Testis (tissue), 3 donors: ENCODE results near the gene HERPUD2. TPM values are rescaled to one million over a fixed set of nuclear protein-coding genes. Genes with fewer than 3 reads are reported as not detected.
A peak's percentile ranks its signal among the peaks of the same experiment; 100 is the strongest.
"Not testable (repeated sequence)": the region's sequence is repeated elsewhere in the genome, so short reads cannot be mapped to it uniquely, and the experiment has no call there.

Experiments
- DNase-seq: peaks from one replicate; pipeline ENCODE4 v3.0.0-alpha.2; 2019
- H3K27ac ChIP-seq, 2 donors: fragments of 200-600 bp; sonication (generic); one replicate each; pipeline ENCODE4 v1.5.1; 2019
- H3K27me3 ChIP-seq: fragments of 200-600 bp; sonication (generic); one replicate; pipeline ENCODE4 v1.5.1; 2019
- H3K36me3 ChIP-seq: fragments of 200-600 bp; sonication (generic); one replicate; pipeline ENCODE4 v1.5.1; 2017; ENCODE audit warnings: low read depth; ENCODE audit errors: missing control alignments
- H3K4me1 ChIP-seq: fragments of 200-600 bp; sonication (generic); one replicate; pipeline ENCODE4 v1.5.1; 2019
- H3K4me3 ChIP-seq, 2 donors: fragments of 200-600 bp; sonication (generic); one replicate each; pipeline ENCODE4 v1.5.1; 2017 to 2019
- H3K9me3 ChIP-seq: fragments of 200-600 bp; sonication (generic); one replicate; pipeline ENCODE4 v1.5.1; 2017
- POLR2A ChIP-seq: fragments of 450-650 bp; IDR thresholded peaks from one replicate; pipeline ENCODE4 v1.6.1; 2017; ENCODE audit warnings: antibody characterized with exemption, mild to moderate bottlenecking, moderate library complexity
- WGBS, 2 donors: methylation state at CpG; one replicate each; pipeline ENCODE4 v1.1.5; 2018; 5-methylcytosine and 5-hydroxymethylcytosine counted together
- intact Hi-C: fragments of 100-400 bp; cut with DNase I; formaldehyde crosslinking; loops from one replicate; pipeline ENCODE4 v1.15.1; 2023; ENCODE audit warnings: low total_unique reads
- polyA plus RNA-seq: library from polyadenylated mRNA; stranded (reverse); fragments of 350-450 nt; fragmentation: Illumina TruSeq; extraction: RNeasy Lipid Tissue Mini Kit (QIAGEN cat#74804); gene quantifications from one replicate; pipeline ENCODE4 v1.2.3, GENCODE V29; 2014; ENCODE audit warnings: low read depth, low replicate concordance; ENCODE audit not compliant: insufficient read depth
- total RNA-seq, 2 donors: library from RNA; depleted of rRNA; stranded (reverse); fragments of >200 nt; gene quantifications; one replicate each; pipeline ENCODE4 v1.2.3, GENCODE V29; 2016
- TF ChIP-seq, protein P1 (sequence below), 3 experiments: fragments of 450-650 bp in 2 of 3; fragments of 200-600 bp in 1 of 3; sonication (generic) in 1 of 3; IDR thresholded peaks; one replicate each; pipeline ENCODE4 v1.5.1; 2016 to 2019; ENCODE audit warnings: antibody characterized with exemption in 3 of 3, mild to moderate bottlenecking in 2 of 3, moderate library complexity in 1 of 3

HERPUD2 gene
- total and polyA plus RNA-seq, 3 donors from 2014 or later: 51.7 to 78.4 (median 63.5) TPM

- H3K4me1 ChIP-seq: no peaks in the 10 kb centered on the region
- TF ChIP-seq, protein P1, sequence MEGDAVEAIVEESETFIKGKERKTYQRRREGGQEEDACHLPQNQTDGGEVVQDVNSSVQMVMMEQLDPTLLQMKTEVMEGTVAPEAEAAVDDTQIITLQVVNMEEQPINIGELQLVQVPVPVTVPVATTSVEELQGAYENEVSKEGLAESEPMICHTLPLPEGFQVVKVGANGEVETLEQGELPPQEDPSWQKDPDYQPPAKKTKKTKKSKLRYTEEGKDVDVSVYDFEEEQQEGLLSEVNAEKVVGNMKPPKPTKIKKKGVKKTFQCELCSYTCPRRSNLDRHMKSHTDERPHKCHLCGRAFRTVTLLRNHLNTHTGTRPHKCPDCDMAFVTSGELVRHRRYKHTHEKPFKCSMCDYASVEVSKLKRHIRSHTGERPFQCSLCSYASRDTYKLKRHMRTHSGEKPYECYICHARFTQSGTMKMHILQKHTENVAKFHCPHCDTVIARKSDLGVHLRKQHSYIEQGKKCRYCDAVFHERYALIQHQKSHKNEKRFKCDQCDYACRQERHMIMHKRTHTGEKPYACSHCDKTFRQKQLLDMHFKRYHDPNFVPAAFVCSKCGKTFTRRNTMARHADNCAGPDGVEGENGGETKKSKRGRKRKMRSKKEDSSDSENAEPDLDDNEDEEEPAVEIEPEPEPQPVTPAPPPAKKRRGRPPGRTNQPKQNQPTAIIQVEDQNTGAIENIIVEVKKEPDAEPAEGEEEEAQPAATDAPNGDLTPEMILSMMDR (IDR thresholded peaks at IDR 0.05): no peak
- no peak for TF ChIP-seq POLR2A
- H3K4me3 ChIP-seq: no peak overlapping the region
- 48 to 49% methylated on average over 2 of the region's 2 CpGs for WGBS, 2 donors
- H3K9me3 ChIP-seq: no peaks in the 10 kb centered on the region
- no peaks in the 10 kb centered on the region for H3K36me3 ChIP-seq
- H3K27ac ChIP-seq: no peak overlapping the region
- intact Hi-C loops: no loop called here
- DNase-seq: no peak
- H3K27me3 ChIP-seq: no peaks in the 10 kb centered on the region
These were observed 95.9 kb downstream of the HERPUD2 start for GRCh38 chr7:35599061-35599460.

GRCh38 chr7:35596061-35596460, 98.9 kb downstream of the HERPUD2 start:
- no peaks in the 10 kb centered on the region for H3K36me3 ChIP-seq
- TF ChIP-seq POLR2A: no peak
- TF ChIP-seq, protein P1 (IDR thresholded peaks at IDR 0.05): no peak
- WGBS, 2 donors: 38 to 58% methylated on average over 2 of the region's 2 CpGs
- no peaks in the 10 kb centered on the region for H3K9me3 ChIP-seq
- no peak for DNase-seq
- H3K27ac ChIP-seq: no peak overlapping the region
- no peaks in the 10 kb centered on the region for H3K27me3 ChIP-seq
- intact Hi-C loops: no loop called here
- H3K4me1 ChIP-seq: no peaks in the 10 kb centered on the region
- H3K4me3 ChIP-seq: no peak overlapping the region

- no peak overlapping the region for H3K27ac ChIP-seq
- intact Hi-C loops: no loop called here
- H3K27me3 ChIP-seq: no peaks in the 10 kb centered on the region
- peak; percentile 73 for DNase-seq
- 50 to 62% methylated on average over 8 of the region's 8 CpGs for WGBS, 2 donors
- H3K36me3 ChIP-seq: no peaks in the 10 kb centered on the region
- H3K9me3 ChIP-seq: no peaks in the 10 kb centered on the region
- H3K4me1 ChIP-seq: no peaks in the 10 kb centered on the region
- no peak for TF ChIP-seq POLR2A
- TF ChIP-seq, protein P1 (IDR thresholded peaks at IDR 0.05): peak in 2 of 3 experiments; percentile 13 to 57
- no peak overlapping the region for H3K4me3 ChIP-seq
These were observed 101.0 kb downstream of the HERPUD2 start for GRCh38 chr7:35593899-35594298.

- intact Hi-C loops: no loop called here
- no peaks in the 10 kb centered on the region for H3K36me3 ChIP-seq
- no peak overlapping the region for H3K4me3 ChIP-seq
- H3K27me3 ChIP-seq: no peaks in the 10 kb centered on the region
- no peak for DNase-seq
- H3K27ac ChIP-seq: no peak overlapping the region
- WGBS, 2 donors: 92% methylated on average over 4 of the region's 4 CpGs
- no peaks in the 10 kb centered on the region for H3K4me1 ChIP-seq
- H3K9me3 ChIP-seq: no peaks in the 10 kb centered on the region
- no peak for TF ChIP-seq POLR2A
- TF ChIP-seq, protein P1 (IDR thresholded peaks at IDR 0.05): no peak
These were observed 106.3 kb downstream of the HERPUD2 start for GRCh38 chr7:35588647-35589046.

GRCh38 chr7:35584990-35585389, 109.9 kb downstream of the HERPUD2 start:
- TF ChIP-seq, protein P1 (IDR thresholded peaks at IDR 0.05): no peak
- no peak for TF ChIP-seq POLR2A
- 47 to 58% methylated on average over 2 of the region's 2 CpGs for WGBS, 2 donors
- Histone ChIP-seq H3K36me3 (no peaks in the 10 kb centered on the region), H3K4me3 (no peak overlapping the region), H3K27me3 (no peaks in the 10 kb centered on the region), H3K9me3 (no peaks in the 10 kb centered on the region), H3K4me1 (no peaks in the 10 kb centered on the region), H3K27ac (no peak overlapping the region)
- intact Hi-C loops: no loop called here
- no peak for DNase-seq

DNA sequence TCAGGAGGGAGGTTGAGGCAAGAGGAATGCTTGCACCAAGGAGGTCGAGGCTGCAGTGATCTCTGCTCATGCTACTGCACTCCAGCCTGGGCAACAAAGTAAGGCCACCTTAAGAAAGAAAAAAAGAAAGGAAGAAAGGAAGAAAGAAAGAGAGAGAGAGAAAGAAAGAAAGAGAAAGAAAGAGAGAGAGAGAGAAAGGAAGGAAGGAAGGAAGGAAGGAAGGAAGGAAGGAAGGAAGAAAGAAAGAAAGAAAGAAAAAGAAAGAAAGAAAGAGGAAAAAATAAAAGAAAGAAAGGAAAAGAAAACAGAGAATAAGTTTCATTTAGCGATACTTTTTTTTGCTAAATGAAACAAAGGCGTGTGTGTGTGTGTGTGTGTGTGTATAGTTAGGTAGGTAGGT, 110.4 kb downstream of the HERPUD2 start:
- H3K4me1 ChIP-seq, DNase-seq, H3K4me3 ChIP-seq, H3K36me3 ChIP-seq, intact Hi-C loops, H3K9me3 ChIP-seq, H3K27ac ChIP-seq, H3K27me3 ChIP-seq: not testable (repeated sequence)
- 77 to 78% methylated on average over 3 of the region's 3 CpGs for WGBS, 2 donors
